Jurkat, Clone E6-1 (cell line): ENCODE results near the gene ULK4.
"Not testable (repeated sequence)": the region's sequence is repeated elsewhere in the genome, so short reads cannot be mapped to it uniquely, and the experiment has no call there.

Experiments
- DNase-seq: peaks from one replicate; pipeline ENCODE4 v3.0.0-alpha.2; 2011; ENCODE audit warnings: low read depth, low spot score
- H3K4me3 ChIP-seq: 2 replicates; pipeline ENCODE4 v1.5.1; 2011; ENCODE audit warnings: mild to moderate bottlenecking, low read length, control low read depth, moderate library complexity

ULK4 gene

GRCh38 chr3:41880387-41880786, 81.5 kb downstream of the ULK4 start:
- DNase-seq = no peak

GRCh38 chr3:41877741-41878140, 84.2 kb downstream of the ULK4 start:
- not testable (repeated sequence) for DNase-seq, H3K4me3 ChIP-seq

More at GRCh38 chr3:41880387-41880786, 81.5 kb downstream of the ULK4 start:
- H3K4me3 ChIP-seq = no peak overlapping the region

DNA sequence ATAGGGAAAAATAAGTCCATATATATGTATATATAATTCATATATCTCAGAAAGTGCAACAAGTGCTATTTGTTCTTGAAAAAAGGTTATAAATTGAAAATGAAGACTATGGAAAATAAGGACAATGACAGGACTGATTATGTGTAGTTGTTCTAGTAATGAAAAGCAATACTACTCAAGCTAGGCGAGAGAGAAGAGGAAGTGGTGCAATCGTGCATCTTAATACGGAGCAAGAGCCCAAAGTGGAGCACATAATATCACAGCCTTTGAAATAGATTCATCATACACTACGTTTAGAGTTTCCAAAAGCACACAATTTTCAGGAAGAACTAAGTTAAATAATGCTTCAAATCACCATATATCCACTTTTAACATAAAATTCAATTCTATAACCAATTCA, 87.9 kb downstream of the ULK4 start:
- no peak for DNase-seq
- no peak overlapping the region for H3K4me3 ChIP-seq

DNA sequence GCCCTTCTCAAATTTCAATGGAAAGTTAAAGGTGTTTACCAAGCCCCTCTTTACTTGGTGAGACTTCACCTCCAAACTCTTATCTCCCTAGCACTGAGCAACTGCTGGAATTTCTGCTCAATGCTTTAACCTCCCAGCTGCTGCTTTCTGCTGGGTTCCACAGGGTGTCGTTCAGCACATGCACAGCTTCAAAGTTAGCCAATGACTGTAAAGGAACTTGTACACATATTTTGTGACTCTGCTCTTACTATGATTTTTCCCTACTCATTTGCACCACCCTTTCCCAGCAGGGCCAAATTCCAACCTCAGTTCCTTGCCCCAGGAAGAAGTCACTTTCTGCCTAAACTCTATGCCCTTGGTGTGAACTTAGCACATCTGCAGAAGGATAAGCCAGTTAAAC, 89.7 kb downstream of the ULK4 start:
- H3K4me3 ChIP-seq = no peak overlapping the region
- no peak for DNase-seq

DNA sequence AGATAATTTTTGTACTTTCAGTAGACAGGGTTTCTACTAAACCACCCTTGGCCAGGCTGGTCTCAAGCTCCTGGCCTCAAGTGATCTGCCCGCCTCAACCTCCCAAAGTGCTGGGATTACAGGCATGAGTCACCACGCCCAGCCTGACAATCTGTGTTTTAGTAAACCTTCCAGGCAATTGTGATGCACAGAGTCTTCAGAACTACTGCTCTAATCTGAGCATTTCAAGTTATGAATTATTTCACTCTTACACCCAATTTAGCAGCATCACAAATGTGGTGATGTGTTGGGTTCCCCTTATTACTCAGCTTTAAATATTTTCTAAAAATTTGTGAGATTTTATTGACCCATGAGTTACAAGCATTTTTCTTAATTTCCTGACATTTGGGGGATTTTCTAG, 94.4 kb downstream of the ULK4 start:
- no peak overlapping the region for H3K4me3 ChIP-seq
- no peak for DNase-seq

DNA sequence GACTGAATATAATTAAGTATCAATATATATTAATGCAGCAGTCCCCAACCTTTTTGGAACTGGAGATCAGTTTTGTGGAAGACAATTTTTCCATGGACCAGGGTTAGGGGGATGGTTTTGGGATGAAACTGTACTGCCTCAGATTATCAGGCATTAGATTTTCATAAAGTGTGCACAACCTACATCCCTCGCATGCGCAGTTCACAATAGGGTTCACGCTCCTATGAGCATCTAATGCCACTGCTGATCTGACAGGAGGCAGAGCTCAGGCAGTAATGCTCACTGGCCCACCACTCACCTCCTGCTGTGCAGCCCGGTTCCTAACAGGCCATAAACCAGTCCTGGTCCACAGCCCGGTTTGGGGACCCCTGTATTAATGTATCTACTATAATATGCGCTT, 95.6 kb downstream of the ULK4 start:
- DNase-seq = no peak
- no peak overlapping the region for H3K4me3 ChIP-seq

DNA sequence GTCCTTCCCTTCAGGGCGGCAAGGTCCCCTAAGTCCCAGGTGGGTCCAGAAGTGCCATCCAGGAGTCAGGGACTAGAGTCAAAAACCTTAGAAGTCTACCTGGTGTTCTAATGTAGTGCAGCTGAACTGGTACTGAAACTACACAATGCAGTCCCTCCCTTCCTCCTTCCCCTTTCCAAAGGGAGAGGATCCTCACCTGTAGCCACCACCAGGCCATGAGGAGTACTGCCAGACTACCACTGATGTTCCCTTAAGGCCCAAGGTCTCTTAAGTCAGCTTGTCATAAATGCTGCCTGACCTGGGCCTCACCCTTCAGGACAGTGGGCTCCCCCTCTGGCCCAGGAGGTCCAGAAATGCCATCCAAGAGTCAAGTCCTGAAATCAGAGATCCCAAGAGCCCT, 98.9 kb downstream of the ULK4 start:
- DNase-seq = no peak

DNA sequence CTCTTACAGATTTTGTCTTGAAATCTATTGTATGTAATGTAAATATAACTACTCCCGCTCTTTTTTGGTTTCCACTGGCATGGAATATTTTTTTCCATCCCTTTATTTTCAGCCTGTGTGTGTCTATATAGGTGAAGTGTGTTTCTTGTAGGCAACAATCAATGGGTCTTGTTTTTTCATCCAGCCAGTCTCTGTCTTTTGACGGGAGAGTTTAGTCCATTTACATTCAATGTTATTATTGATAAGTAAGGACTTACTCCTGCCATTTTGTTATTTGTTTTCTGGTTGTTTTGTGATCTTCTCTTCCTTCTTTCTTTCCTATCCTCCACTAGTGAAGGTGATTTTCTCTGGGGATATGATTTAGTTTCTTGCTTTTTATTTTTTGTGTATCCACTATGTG, 101.4 kb downstream of the ULK4 start:
- not testable (repeated sequence) for H3K4me3 ChIP-seq, DNase-seq

More for the DNA sequence above, 98.9 kb downstream of the ULK4 start:
- no peak overlapping the region for H3K4me3 ChIP-seq

GRCh38 chr3:41854956-41855355, 106.9 kb downstream of the ULK4 start:
- no peak overlapping the region for H3K4me3 ChIP-seq
- DNase-seq = no peak

- no peak for DNase-seq
- H3K4me3 ChIP-seq = no peak overlapping the region
These were observed 108.2 kb downstream of the ULK4 start for GRCh38 chr3:41853540-41854196.

DNA sequence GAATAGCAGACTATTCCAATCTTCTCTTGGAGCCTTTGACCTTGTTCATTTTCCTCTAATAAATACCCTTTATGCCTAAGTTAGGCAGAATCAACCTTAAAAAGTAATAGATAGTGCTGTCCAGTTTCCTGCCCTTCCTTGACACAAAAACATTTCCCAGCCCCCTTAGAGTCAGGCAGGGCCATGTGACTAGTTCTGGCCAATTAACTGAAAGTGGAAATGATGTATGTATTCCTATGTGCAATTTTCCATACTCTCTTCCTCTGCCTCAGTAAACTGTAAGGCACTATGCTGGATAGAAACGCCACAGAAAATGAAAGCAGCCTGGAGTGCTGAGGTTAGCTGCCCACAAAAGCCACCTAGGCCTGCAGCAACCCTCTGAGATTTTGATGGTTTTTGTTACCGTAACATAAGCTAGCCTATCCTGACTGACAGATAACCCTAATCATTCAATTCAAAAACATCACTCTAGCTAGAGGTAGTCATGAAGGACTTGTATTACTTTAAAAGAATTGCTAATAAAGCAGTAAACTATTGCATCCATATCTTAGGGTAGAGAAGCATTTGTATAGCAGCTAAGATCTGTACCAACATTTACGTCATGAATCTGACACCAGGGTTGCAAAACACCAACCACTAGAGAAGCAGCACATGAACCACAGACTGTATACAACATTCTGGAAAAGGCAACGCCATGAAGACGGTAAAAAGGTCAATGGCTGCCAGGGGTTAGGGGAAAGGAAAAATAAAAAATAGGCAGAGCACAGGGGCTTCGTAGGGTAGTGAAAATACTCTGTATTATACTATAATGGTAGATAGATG, 112.9 kb downstream of the ULK4 start:
- peak; percentile 29 for DNase-seq

DNA sequence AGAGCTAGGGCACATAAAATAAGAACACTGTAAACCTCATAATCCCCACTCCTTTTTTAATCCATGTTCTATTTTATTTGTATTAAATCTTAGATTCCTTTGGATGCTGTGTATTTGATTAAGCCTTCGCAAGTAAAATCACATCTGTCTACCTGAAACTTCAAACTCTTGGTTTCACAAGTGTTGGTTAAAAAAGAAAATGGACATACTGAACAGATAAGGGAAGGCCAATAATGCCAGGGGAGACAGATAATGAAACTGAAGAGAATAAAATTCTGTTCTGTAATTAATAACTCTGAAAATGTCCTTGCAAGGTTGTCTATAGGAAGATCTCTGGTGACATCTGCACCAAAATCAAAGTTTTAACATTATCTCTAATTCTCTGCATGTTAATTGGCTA, 114.2 kb downstream of the ULK4 start:
- no peak overlapping the region for H3K4me3 ChIP-seq
- DNase-seq = no peak

More for the DNA sequence above, 112.9 kb downstream of the ULK4 start:
- no peak overlapping the region for H3K4me3 ChIP-seq

DNA sequence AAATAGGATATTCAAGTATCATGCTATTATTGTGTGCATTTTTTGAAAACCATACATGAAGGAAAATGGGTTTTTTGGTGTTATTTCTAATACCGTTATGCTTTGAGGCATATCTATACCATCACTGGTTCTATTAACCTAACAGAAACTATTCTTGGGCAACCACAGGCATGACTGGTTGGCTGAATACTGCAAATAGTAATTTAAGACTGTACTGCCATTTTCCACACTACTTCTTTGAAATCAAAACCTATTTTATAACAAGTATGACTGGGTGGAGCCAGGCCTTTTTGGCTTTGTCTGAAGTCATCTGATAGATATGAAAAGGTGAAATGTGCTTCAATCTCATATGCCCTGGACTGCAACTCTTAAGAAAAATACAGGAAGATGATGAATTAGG, 115.1 kb downstream of the ULK4 start:
- no peak overlapping the region for H3K4me3 ChIP-seq
- no peak for DNase-seq

GRCh38 chr3:41845826-41846225, 116.1 kb downstream of the ULK4 start:
- H3K4me3 ChIP-seq = no peak overlapping the region
- DNase-seq = no peak

- DNase-seq, H3K4me3 ChIP-seq: not testable (repeated sequence)
These were observed 117.6 kb downstream of the ULK4 start for GRCh38 chr3:41844256-41844655.

- not testable (repeated sequence) for H3K4me3 ChIP-seq, DNase-seq
These were observed 120.8 kb downstream of the ULK4 start for GRCh38 chr3:41840936-41841668.

GRCh38 chr3:41836360-41837134, 125.4 kb downstream of the ULK4 start:
- DNase-seq = no peak

DNA sequence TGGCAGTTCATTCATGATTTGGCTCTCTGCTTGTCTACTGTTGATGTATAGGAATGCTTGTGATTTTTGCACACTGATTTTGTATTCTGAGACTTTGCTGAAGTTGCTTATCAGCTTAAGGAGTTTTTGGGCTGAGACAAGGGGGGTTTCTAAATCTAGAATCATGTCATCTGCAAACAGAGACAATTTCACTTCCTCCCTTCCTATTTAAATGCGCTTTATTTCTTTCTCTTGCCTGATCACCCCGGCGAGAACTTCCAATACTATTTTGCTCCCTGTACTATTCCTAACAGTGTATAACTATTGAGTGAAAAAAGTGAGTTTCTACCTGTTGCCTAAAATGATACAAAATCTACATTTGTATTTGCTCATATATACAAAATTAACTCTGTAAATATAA, 128.3 kb downstream of the ULK4 start:
- no peak for DNase-seq

More at GRCh38 chr3:41836360-41837134, 125.4 kb downstream of the ULK4 start:
- no peak overlapping the region for H3K4me3 ChIP-seq

DNA sequence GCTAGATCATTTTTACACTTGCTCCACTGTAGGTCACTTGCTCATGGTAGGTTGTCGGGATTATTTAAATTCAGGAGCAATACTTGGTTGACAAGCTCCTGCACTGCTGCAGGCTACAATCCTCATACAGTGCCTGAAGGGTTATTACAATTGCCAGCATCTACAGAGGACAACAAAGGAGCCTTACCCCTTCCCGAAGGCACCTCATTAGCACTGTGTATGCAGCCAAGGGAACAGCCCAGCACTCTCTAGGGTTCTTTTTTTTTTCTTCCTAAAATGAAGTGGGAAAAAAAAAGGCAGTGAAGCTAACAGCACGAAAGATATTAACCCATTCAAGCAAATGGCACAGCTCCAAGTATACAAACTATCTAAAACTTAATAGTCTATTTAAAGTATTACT, 142.7 kb downstream of the ULK4 start:
- H3K4me3 ChIP-seq = no peak overlapping the region
- DNase-seq = no peak

More for the DNA sequence above, 128.3 kb downstream of the ULK4 start:
- H3K4me3 ChIP-seq = no peak overlapping the region
